GM13977 (cell line): Measurements from ENCODE around the gene IGF2R.

Source experiments
- DNase-seq: peaks from one replicate; pipeline ENCODE4 v3.0.0; 2012; ENCODE audit warnings: low spot score
- CTCF ChIP-seq: IDR thresholded peaks from 2 replicates; pipeline ENCODE4 v1.5.1; 2012; ENCODE audit warnings: mild to moderate bottlenecking, control low read depth; ENCODE audit not compliant: insufficient read depth; ENCODE audit errors: extremely low read depth, missing control alignments
- in situ Hi-C: fragments of 300-500 bp; cut with MboI; formaldehyde crosslinking; loops from one replicate; pipeline ENCODE4 v1.12.0; 2022; ENCODE audit warnings: low sequenced_read_pairs, low pct_unique_long_range_greater_than_20kb, mixed read lengths, inconsistent platforms; ENCODE audit not compliant: unreplicated experiment

IGF2R gene

GRCh38 chr6:159969204-159969912, 476 bp downstream of the IGF2R start:
- TF ChIP-seq CTCF = no peak
- in situ Hi-C loops = no loop called here
- peak; percentile 56 for DNase-seq

- in situ Hi-C loops = no loop called here
- TF ChIP-seq CTCF = no peak
- DNase-seq = peak; percentile 73
These were observed 1.0 kb downstream of the IGF2R start for GRCh38 chr6:159969921-159970320.

- DNase-seq = no peak
- no peak for TF ChIP-seq CTCF
- in situ Hi-C loops = no loop called here
These were observed 1.8 kb downstream of the IGF2R start for GRCh38 chr6:159970659-159971063.

- TF ChIP-seq CTCF = no peak
- in situ Hi-C loops = no loop called here
- DNase-seq = no peak
These were observed 2.7 kb downstream of the IGF2R start for GRCh38 chr6:159971341-159972178.

- in situ Hi-C loops = no loop called here
These were observed 3.8 kb downstream of the IGF2R start for GRCh38 chr6:159972506-159973268.

More at GRCh38 chr6:159972506-159973268, 3.8 kb downstream of the IGF2R start:
- no peak for TF ChIP-seq CTCF
- no peak for DNase-seq
